PC-9 (cell line): ENCODE data around the gene WWC2. TPM values are rescaled to one million over a fixed set of nuclear protein-coding genes. Genes with fewer than 3 reads are reported as not detected.

Source experiments
- BruUV-seq: library from RNA; stranded (reverse); fragments of 400-500 nt; replicated peaks from 2 replicates; lab custom pipeline; 2021; lab: Mats Ljungman, UMichigan
- CTCF ChIA-PET: fragments of 300-600 bp; sonication (Branson Sonifier 250); formaldehyde crosslinking; loops from one replicate; lab custom pipeline; 2022; ENCODE audit warnings: antibody characterized with exemption; lab: Charles Lee
- POLR2A ChIA-PET: fragments of 300-600 bp; sonication (Branson Sonifier 250); formaldehyde crosslinking; loops from one replicate; lab custom pipeline; 2022; ENCODE audit warnings: antibody characterized with exemption; ENCODE audit not compliant: unreplicated experiment; lab: Charles Lee
- DNase-seq, 2 experiments: peaks; one replicate each; pipeline versions ENCODE4 v3.0.0 to v3.0.0-alpha.2; 2015 to 2022; ENCODE audit warnings: mixed read lengths in 1 of 2
- H2AFZ ChIP-seq: fragments of 200-600 bp; sonication (generic); 2 replicates; pipeline ENCODE4 v1.8.1; 2017; ENCODE audit warnings: antibody characterized with exemption
- H3F3A ChIP-seq: fragments of 200-600 bp; sonication (generic); 2 replicates; pipeline ENCODE4 v1.8.1; 2017; ENCODE audit warnings: antibody characterized with exemption, mild to moderate bottlenecking, low read depth; ENCODE audit not compliant: insufficient read depth
- H3K27ac ChIP-seq: fragments of 200-600 bp; sonication (generic); 2 replicates; pipeline ENCODE4 v1.6.1; 2016; ENCODE audit warnings: mixed run types
- H3K27me3 ChIP-seq: fragments of 200-600 bp; sonication (generic); 2 replicates; pipeline ENCODE4 v1.6.1; 2016; ENCODE audit warnings: low read depth, mixed run types; ENCODE audit not compliant: insufficient read depth
- H3K36me3 ChIP-seq: fragments of 200-600 bp; sonication (generic); 2 replicates; pipeline ENCODE4 v1.6.1; 2016; ENCODE audit warnings: low read depth, mixed run types
- H3K4me1 ChIP-seq: fragments of 200-600 bp; sonication (generic); replicated peaks from 2 replicates; pipeline ENCODE4 v1.6.1; 2016; ENCODE audit warnings: mixed run types; ENCODE audit not compliant: insufficient read depth
- H3K4me2 ChIP-seq: fragments of 200-600 bp; sonication (generic); 2 replicates; pipeline ENCODE4 v1.6.1; 2017; ENCODE audit warnings: mixed run types
- H3K4me3 ChIP-seq: fragments of 200-600 bp; sonication (generic); 2 replicates; pipeline ENCODE4 v1.6.1; 2016; ENCODE audit warnings: mixed run types
- H3K79me2 ChIP-seq: fragments of 200-600 bp; sonication (generic); 2 replicates; pipeline ENCODE4 v1.6.1; 2017; ENCODE audit warnings: low read depth, mixed run types
- H3K9me2 ChIP-seq: fragments of 200-600 bp; sonication (generic); 2 replicates; pipeline ENCODE4 v1.8.1; 2017; ENCODE audit warnings: mild to moderate bottlenecking; ENCODE audit not compliant: insufficient read depth
- H3K9me3 ChIP-seq: fragments of 200-600 bp; sonication (generic); 2 replicates; pipeline ENCODE4 v1.8.1; 2016; ENCODE audit warnings: low read depth; ENCODE audit not compliant: insufficient read depth
- H4K20me1 ChIP-seq: fragments of 200-600 bp; sonication (generic); 2 replicates; pipeline ENCODE4 v1.8.1; 2017; ENCODE audit not compliant: insufficient read depth
- EZH2 ChIP-seq: fragments of 200-600 bp; sonication (generic); IDR thresholded peaks from 2 replicates; pipeline ENCODE4 v1.8.0; 2017; ENCODE audit warnings: antibody characterized with exemption, low read depth
- intact Hi-C: fragments of 100-400 bp; cut with micrococcal nuclease; formaldehyde crosslinking; loops from one replicate; pipeline ENCODE4 v1.10.0; 2022; ENCODE audit not compliant: unreplicated experiment
- total RNA-seq: library from RNA; stranded (reverse); gene quantifications from 2 replicates; pipeline ENCODE4 v1.2.3, GENCODE V29; 2021
- TF ChIP-seq, protein P1 (sequence below): fragments of 200-600 bp; sonication (generic); conservative IDR thresholded peaks from 2 replicates; pipeline ENCODE4 v1.6.1; 2017; ENCODE audit warnings: mixed run types, antibody characterized with exemption, mild to moderate bottlenecking, moderate library complexity

WWC2 gene
- total RNA-seq, 1 experiment from 2014 or later: 42.3 TPM

DNA sequence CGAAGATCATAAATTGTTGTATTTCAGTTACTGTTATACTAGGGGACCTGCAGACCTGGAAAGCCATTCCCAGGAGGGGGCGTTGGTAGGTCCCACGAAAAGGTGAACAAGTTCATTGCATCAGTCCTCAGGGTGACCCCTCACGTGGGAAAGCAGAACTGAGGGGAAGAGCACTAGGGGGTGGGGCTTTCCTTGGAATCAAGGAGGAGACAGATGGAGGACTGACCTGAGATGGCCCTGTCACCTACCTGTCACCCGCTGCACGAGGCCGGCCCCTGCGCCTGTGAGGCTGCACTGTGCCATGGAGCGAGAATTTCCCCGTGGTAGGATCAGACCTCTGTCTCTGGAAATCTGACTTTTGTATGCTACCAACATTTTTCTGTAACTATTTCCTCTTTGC, 265.0 kb downstream of the WWC2 start:
- Histone ChIP-seq H3K79me2 (no peaks in the 10 kb centered on the region), H3K4me3 (no peak overlapping the region), H3K4me1 (no peaks in the 10 kb centered on the region), H3K9me2 (no peaks in the 10 kb centered on the region), H3K27ac (no peak overlapping the region), H3K36me3 (no peaks in the 10 kb centered on the region), H3F3A (no peaks in the 10 kb centered on the region), H2AFZ (no peak overlapping the region), H3K9me3 (no peaks in the 10 kb centered on the region), H3K4me2 (no peak overlapping the region), H4K20me1 (no peaks in the 10 kb centered on the region), H3K27me3 (no peaks in the 10 kb centered on the region)
- ChIA-PET CTCF (no interaction called here), POLR2A (no interaction called here)
- BruUV-seq: no TSS peak
- no peak for DNase-seq
- intact Hi-C loops: no loop called here
- TF ChIP-seq EZH2: no peak
- TF ChIP-seq, protein P1, sequence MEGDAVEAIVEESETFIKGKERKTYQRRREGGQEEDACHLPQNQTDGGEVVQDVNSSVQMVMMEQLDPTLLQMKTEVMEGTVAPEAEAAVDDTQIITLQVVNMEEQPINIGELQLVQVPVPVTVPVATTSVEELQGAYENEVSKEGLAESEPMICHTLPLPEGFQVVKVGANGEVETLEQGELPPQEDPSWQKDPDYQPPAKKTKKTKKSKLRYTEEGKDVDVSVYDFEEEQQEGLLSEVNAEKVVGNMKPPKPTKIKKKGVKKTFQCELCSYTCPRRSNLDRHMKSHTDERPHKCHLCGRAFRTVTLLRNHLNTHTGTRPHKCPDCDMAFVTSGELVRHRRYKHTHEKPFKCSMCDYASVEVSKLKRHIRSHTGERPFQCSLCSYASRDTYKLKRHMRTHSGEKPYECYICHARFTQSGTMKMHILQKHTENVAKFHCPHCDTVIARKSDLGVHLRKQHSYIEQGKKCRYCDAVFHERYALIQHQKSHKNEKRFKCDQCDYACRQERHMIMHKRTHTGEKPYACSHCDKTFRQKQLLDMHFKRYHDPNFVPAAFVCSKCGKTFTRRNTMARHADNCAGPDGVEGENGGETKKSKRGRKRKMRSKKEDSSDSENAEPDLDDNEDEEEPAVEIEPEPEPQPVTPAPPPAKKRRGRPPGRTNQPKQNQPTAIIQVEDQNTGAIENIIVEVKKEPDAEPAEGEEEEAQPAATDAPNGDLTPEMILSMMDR: no peak

DNA sequence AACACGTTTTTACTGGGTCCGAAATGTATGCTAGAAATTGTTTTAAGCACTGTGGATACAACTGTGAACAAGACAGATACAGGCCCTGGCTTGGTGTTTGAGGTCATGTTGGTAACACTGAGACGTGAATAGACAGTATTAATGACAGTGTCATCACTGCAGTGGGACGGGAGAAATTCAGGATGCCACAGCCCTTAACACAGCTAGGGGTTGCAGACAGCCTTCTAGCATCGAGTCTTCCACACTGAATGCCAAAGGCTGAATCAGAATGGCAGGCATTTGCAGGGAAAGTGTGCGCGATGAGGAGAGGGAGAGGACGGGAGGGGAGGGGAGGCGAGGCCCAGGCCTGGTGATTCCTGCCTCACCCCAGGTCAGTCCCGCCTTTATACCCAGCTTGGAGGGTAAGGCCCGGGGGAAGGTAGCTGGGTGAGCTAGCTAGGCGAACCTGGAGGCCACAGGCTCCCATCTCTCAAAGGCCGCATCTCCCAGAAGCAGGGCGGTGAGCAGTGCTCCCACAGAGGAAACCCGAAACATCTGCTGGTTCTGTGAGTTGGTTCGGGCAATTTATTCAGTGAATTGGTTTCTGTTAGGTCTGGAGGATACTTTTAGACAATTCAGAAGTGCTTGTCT, 267.3 kb downstream of the WWC2 start:
- H3K9me3 ChIP-seq: no peaks in the 10 kb centered on the region
- POLR2A ChIA-PET: no interaction called here
- no peaks in the 10 kb centered on the region for H4K20me1 ChIP-seq
- no peak overlapping the region for H3K4me2 ChIP-seq
- H3K36me3 ChIP-seq: no peaks in the 10 kb centered on the region
- H3K4me3 ChIP-seq: no peak overlapping the region
- H3F3A ChIP-seq: no peaks in the 10 kb centered on the region
- H3K9me2 ChIP-seq: no peaks in the 10 kb centered on the region
- intact Hi-C loops: no loop called here
- no peaks in the 10 kb centered on the region for H3K79me2 ChIP-seq
- no peak overlapping the region for H2AFZ ChIP-seq
- CTCF ChIA-PET: no interaction called here
- H3K27ac ChIP-seq: no peak overlapping the region
- TF ChIP-seq, protein P1: no peak
- TF ChIP-seq EZH2: no peak
- BruUV-seq: no TSS peak
- no peaks in the 10 kb centered on the region for H3K27me3 ChIP-seq
- H3K4me1 ChIP-seq: no peaks in the 10 kb centered on the region
- DNase-seq: no peak

DNA sequence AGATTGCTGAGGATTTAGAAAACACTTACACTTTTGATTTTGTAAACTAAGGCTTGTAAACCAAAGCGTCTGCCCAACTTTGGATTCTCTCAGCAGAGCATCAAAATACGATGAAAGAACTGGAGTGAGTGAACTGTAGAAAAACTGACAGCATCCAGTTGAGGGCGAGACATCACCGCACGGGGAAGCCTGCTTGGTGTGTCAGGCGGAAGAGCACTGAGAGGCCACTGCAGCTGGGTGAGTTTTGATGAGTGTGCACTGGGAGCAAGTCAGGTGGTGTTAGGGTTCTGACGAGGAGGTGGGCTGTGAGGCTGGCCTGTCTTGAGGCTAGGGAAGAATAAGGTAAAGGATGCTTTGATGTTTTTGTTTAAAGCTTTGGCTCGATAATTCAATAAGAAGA, 270.0 kb downstream of the WWC2 start:
- TF ChIP-seq, protein P1: no peak
- no peak for TF ChIP-seq EZH2
- Histone ChIP-seq H3K4me3 (no peak overlapping the region), H3K9me2 (no peaks in the 10 kb centered on the region), H4K20me1 (no peaks in the 10 kb centered on the region), H3K79me2 (no peaks in the 10 kb centered on the region), H3K4me1 (no peaks in the 10 kb centered on the region), H3K27ac (no peak overlapping the region), H3K9me3 (peaks cover 6% of the 10 kb centered on the region; the same call in 1 of the 2 replicates), H3K27me3 (no peaks in the 10 kb centered on the region), H2AFZ (no peak overlapping the region), H3K36me3 (no peaks in the 10 kb centered on the region), H3F3A (no peaks in the 10 kb centered on the region), H3K4me2 (no peak overlapping the region)
- ChIA-PET POLR2A (no interaction called here), CTCF (no interaction called here)
- no peak for DNase-seq
- BruUV-seq: no TSS peak
- intact Hi-C loops: no loop called here

Other genes with a start within 250 kb of the WWC2 start
- 116 and 117 TPM in 2 replicates for gene DCTD, start 181.9 kb upstream of the WWC2 start, total RNA-seq
- gene CLDN22, start 221.0 kb downstream of the WWC2 start, total RNA-seq: not detected in 2 replicates
- not detected in 2 replicates for gene CLDN24, start 223.2 kb downstream of the WWC2 start, total RNA-seq